Activated CD8-positive, alpha-beta T cell treated with anti-CD3 and anti-CD28 coated beads for 36 hours (primary cell): ENCODE data around the gene SUSD6. TPM values are rescaled to one million over a fixed set of nuclear protein-coding genes. Genes with fewer than 3 reads are reported as not detected.

ENCODE experiments used
- ATAC-seq: fragments of 200-7000 bp; cut with Tn5 transposase; one replicate; pipeline ENCODE4 v1.10.0; 2021; ENCODE audit warnings: mild to moderate bottlenecking, moderate library complexity
- CTCF ChIA-PET: fragments of 350-600 bp; sonication (Branson Sonifier 250); formaldehyde crosslinking; loops from one replicate; lab custom pipeline; 2021; ENCODE audit warnings: antibody characterized with exemption; lab: Charles Lee
- POLR2A ChIA-PET: fragments of 350-600 bp; sonication (Branson Sonifier 250); formaldehyde crosslinking; loops from one replicate; lab custom pipeline; 2021; ENCODE audit warnings: antibody characterized with exemption; lab: Charles Lee
- DNase-seq: peaks from one replicate; pipeline ENCODE4 v3.0.0-alpha.2; 2020
- H3K27ac Mint-ChIP-seq: one replicate; pipeline ENCODE4 v1.8.0; 2021; ENCODE audit warnings: mild to moderate bottlenecking, mixed read lengths
- H3K27me3 Mint-ChIP-seq: one replicate; pipeline ENCODE4 v1.8.0; 2021; ENCODE audit warnings: mixed read lengths
- H3K36me3 Mint-ChIP-seq: one replicate; pipeline ENCODE4 v1.8.0; 2021; ENCODE audit warnings: low read depth, mixed read lengths
- H3K4me1 Mint-ChIP-seq: one replicate; pipeline ENCODE4 v1.8.0; 2021; ENCODE audit warnings: low read depth, mixed read lengths
- H3K4me3 Mint-ChIP-seq: one replicate; pipeline ENCODE4 v1.8.0; 2021; ENCODE audit warnings: mild to moderate bottlenecking, moderate library complexity, mixed read lengths
- H3K9me3 Mint-ChIP-seq: one replicate; pipeline ENCODE4 v1.8.0; 2021; ENCODE audit warnings: mixed read lengths
- CTCF ChIP-seq: fragments of 200-600 bp; IDR thresholded peaks from one replicate; pipeline ENCODE4 v1.8.0; 2022; ENCODE audit warnings: antibody characterized with exemption, mild to moderate bottlenecking
- intact Hi-C: fragments of 100-400 bp; cut with micrococcal nuclease; formaldehyde crosslinking; loops from one replicate; pipeline ENCODE4 v1.10.0; 2022
- total RNA-seq, 2 experiments: library from RNA; stranded (reverse); gene quantifications; one replicate each; pipeline ENCODE4 v1.2.3, GENCODE V29; 2021

Gene SUSD6
- total RNA-seq, 2 experiments from 2014 or later = 35.7 to 36.2 TPM

DNA sequence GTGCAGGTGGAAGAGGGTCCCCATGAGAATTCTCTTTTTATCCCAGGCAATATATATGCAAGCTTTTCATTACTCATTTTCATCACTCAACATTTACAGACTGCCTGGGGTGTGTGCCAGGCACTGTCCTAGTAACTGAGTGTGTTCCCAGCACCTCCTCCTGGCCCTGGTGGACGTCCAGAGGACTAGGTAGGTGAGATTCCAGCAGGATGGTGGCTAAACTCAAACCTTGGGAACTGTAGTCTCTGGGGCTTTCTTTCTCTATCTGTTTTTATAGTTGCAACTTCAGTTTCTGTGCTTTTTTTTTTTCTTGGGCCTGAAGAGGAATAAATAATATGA, 63.8 kb downstream of the SUSD6 start:
- ATAC-seq (no peak), DNase-seq (no peak)
- TF ChIP-seq CTCF = no peak
- POLR2A ChIA-PET = interaction anchor here (0.6 to 3.7 kb wide), 11 partner anchors 8 to 64 kb away, joined by 3 to 29 read pairs (median 4); partner anchors contain the start of gene SUSD6
- peak overlapping the region; percentile 44 for H3K4me3 Mint-ChIP-seq
- H3K9me3 Mint-ChIP-seq = no peaks in the 10 kb centered on the region
- no peaks in the 10 kb centered on the region for H3K27me3 Mint-ChIP-seq
- H3K4me1 Mint-ChIP-seq = peaks cover 76% of the 10 kb centered on the region
- intact Hi-C loops = loop anchor here (2.0 to 5.0 kb wide), 2 partner anchors 32 to 42 kb away; no protein-coding TSS in a partner anchor
- H3K27ac Mint-ChIP-seq = peak overlapping the region; percentile 95
- CTCF ChIA-PET = interaction anchor here (1.3 to 3.0 kb wide), 6 partner anchors 9 to 70 kb away, joined by 4 to 12 read pairs (median 9); no protein-coding TSS in a partner anchor
- peaks cover 27% of the 10 kb centered on the region for H3K36me3 Mint-ChIP-seq

- Mint-ChIP-seq H3K27ac (peak overlapping the region; percentile 95), H3K4me3 (peak overlapping the region; percentile 25), H3K27me3 (no peaks in the 10 kb centered on the region), H3K36me3 (peaks cover 26% of the 10 kb centered on the region), H3K9me3 (no peaks in the 10 kb centered on the region), H3K4me1 (peaks cover 76% of the 10 kb centered on the region)
- DNase-seq = peak; percentile 59
- no peak for TF ChIP-seq CTCF
- peak; percentile 81 for ATAC-seq
- ChIA-PET CTCF (interaction anchor here (1.6 to 2.0 kb wide), 2 partner anchors 50 to 64 kb away, joined by 4 to 10 read pairs; no protein-coding TSS in a partner anchor), POLR2A (interaction anchor here (1.3 to 3.7 kb wide), 5 partner anchors 10 to 63 kb away, joined by 3 to 29 read pairs (median 7); no protein-coding TSS in a partner anchor)
- intact Hi-C loops = loop anchor here (2.0 to 5.0 kb wide), 3 partner anchors 33 to 63 kb away; no protein-coding TSS in a partner anchor
Observed at GRCh38 chr14:69675877-69676416, 64.6 kb downstream of the SUSD6 start.

DNA sequence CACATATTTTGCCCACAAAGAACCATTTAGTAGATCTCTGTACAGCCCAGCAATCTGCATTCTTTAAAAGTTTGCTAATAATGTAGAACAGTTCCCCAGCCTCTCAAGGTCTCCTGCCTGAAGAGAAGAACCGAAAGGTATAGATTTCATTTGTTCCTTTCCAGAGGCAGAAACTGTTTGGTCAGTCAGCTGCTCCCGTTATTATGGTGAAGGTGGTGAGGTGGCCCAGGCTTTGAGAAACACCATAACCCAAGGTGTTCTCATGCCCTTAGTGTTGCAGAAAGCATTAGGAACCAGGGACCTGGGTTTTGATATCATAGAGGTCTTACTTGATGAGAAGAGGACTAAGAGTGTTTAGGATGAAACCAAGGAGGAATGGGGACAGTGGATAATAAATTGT, 65.3 kb downstream of the SUSD6 start:
- no peaks in the 10 kb centered on the region for H3K9me3 Mint-ChIP-seq
- DNase-seq (no peak), ATAC-seq (no peak)
- intact Hi-C loops = loop anchor here (2.0 to 5.0 kb wide), 2 partner anchors 41 to 64 kb away; no protein-coding TSS in a partner anchor
- TF ChIP-seq CTCF = no peak
- no peak overlapping the region for H3K4me3 Mint-ChIP-seq
- peak overlapping the region; percentile 95 for H3K27ac Mint-ChIP-seq
- H3K4me1 Mint-ChIP-seq = peaks cover 76% of the 10 kb centered on the region
- H3K27me3 Mint-ChIP-seq = no peaks in the 10 kb centered on the region
- CTCF ChIA-PET = no interaction called here
- peaks cover 24% of the 10 kb centered on the region for H3K36me3 Mint-ChIP-seq
- POLR2A ChIA-PET = interaction anchor here (1.1 to 3.7 kb wide), 2 partner anchors 9 to 33 kb away, joined by 3 to 29 read pairs; no protein-coding TSS in a partner anchor

GRCh38 chr14:69680297-69680696, 68.9 kb downstream of the SUSD6 start:
- Mint-ChIP-seq H3K4me3 (no peak overlapping the region), H3K9me3 (no peaks in the 10 kb centered on the region), H3K36me3 (peaks cover 27% of the 10 kb centered on the region), H3K27me3 (no peaks in the 10 kb centered on the region), H3K4me1 (peaks cover 75% of the 10 kb centered on the region), H3K27ac (no peak overlapping the region)
- no peak for TF ChIP-seq CTCF
- ChIA-PET POLR2A (interaction anchor here (1.0 kb wide), 1 partner anchor 60 kb away, joined by 3 read pairs; no protein-coding TSS in a partner anchor), CTCF (no interaction called here)
- ATAC-seq (no peak), DNase-seq (no peak)
- intact Hi-C loops = no loop called here

DNA sequence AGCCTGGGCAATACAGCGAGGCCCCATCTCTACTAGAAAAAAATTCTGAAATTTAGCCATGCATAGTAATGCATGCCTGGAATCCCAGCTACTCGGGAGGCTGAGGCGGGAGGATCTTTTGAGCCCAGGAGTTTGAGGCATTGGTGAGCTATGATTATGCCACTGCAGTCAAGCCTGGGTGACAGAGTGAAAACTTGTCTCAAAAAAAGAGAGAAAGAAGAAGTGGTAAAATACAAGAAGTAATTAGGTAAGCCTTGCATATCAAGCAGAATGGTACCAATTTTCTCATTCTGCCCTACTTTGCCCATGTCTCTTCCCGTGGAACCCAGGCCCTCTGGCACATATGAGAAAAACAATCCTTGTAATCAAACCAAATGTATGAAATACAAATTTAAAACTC, 70.7 kb downstream of the SUSD6 start:
- Mint-ChIP-seq H3K36me3 (peaks cover 26% of the 10 kb centered on the region), H3K27ac (peak overlapping the region; percentile 97), H3K27me3 (no peaks in the 10 kb centered on the region), H3K4me1 (peaks cover 73% of the 10 kb centered on the region), H3K9me3 (no peaks in the 10 kb centered on the region), H3K4me3 (no peak overlapping the region)
- ChIA-PET POLR2A (no interaction called here), CTCF (no interaction called here)
- ATAC-seq (no peak), DNase-seq (no peak)
- intact Hi-C loops = no loop called here
- TF ChIP-seq CTCF = no peak
